SK-N-SH (cell line): Measurements from ENCODE around the gene TRIP11. TPM values are rescaled to one million over a fixed set of nuclear protein-coding genes. Genes with fewer than 3 reads are reported as not detected.

Experiments used
- CTCF ChIA-PET: fragments of 300-600, 350-600 bp; formaldehyde crosslinking; extraction: SDS; loops from one replicate; lab custom pipeline; 2021; lab: Yijun Ruan, JAX
- POLR2A ChIA-PET: fragments of 350-600 bp; sonication (Branson Sonifier 250); formaldehyde crosslinking; extraction: SDS; loops from one replicate; lab custom pipeline; 2020; ENCODE audit warnings: antibody characterized with exemption, inconsistent platforms; lab: Yijun Ruan, JAX
- DNase-seq: peaks from one replicate; pipeline ENCODE4 v3.0.0; 2012
- H2AFZ ChIP-seq: fragments of 200-600 bp; sonication (generic); 2 replicates; pipeline ENCODE4 v1.8.1; 2016; ENCODE audit warnings: antibody characterized with exemption, mild to moderate bottlenecking, low read depth
- H3F3A ChIP-seq: fragments of 200-600 bp; sonication (generic); replicated peaks from 2 replicates; pipeline ENCODE3; 2016; ENCODE audit warnings: antibody characterized with exemption, mild to moderate bottlenecking; ENCODE audit not compliant: insufficient read depth
- H3K27ac ChIP-seq, 2 experiments: fragments of 200-500 bp in 1 of 2; fragments of 200-600 bp in 1 of 2; sonication (Bioruptor generic) in 1 of 2; sonication (generic), shearing (Covaris generic) in 1 of 2; 2 replicates each; pipeline versions ENCODE4 v1.5.1 to v1.6.1; 2014 to 2016; ENCODE audit warnings: low read depth in 2 of 2, inconsistent platforms in 1 of 2, low read length in 1 of 2, mild to moderate bottlenecking in 1 of 2, mixed read lengths in 1 of 2
- H3K27me3 ChIP-seq: fragments of 200-600 bp; sonication (generic), shearing (Covaris generic); 2 replicates; pipeline ENCODE4 v1.6.1; 2016; ENCODE audit warnings: mixed run types; ENCODE audit not compliant: insufficient read depth
- H3K36me3 ChIP-seq, 2 experiments: fragments of 200-500 bp in 1 of 2; fragments of 200-600 bp in 1 of 2; sonication (Bioruptor generic) in 1 of 2; sonication (generic) in 1 of 2; replicated peaks in 1 of 2; 2 replicates each; pipeline versions ENCODE3 to v1.5.1; 2014 to 2016; ENCODE audit warnings: low read length in 1 of 2, mild to moderate bottlenecking in 1 of 2; ENCODE audit not compliant: insufficient read depth in 2 of 2, control insufficient read depth in 1 of 2
- H3K4me1 ChIP-seq, 2 experiments: fragments of 200-500 bp in 1 of 2; fragments of 200-600 bp in 1 of 2; sonication (Bioruptor generic) in 1 of 2; sonication (generic), shearing (Covaris generic) in 1 of 2; 2 replicates each; pipeline versions ENCODE4 v1.5.1 to v1.6.1; 2014 to 2016; ENCODE audit warnings: low read depth in 1 of 2, low read length in 1 of 2, mixed run types in 1 of 2; ENCODE audit not compliant: insufficient read depth in 2 of 2, control insufficient read depth in 1 of 2
- H3K4me2 ChIP-seq: fragments of 200-600 bp; sonication (generic), shearing (Covaris generic); 2 replicates; pipeline ENCODE4 v1.6.1; 2017; ENCODE audit warnings: mixed run types
- H3K4me3 ChIP-seq, 2 experiments: fragments of 200-500 bp in 1 of 2; fragments of 200-600 bp in 1 of 2; sonication (Bioruptor generic) in 1 of 2; sonication (generic), shearing (Covaris generic) in 1 of 2; 2 replicates each; pipeline versions ENCODE4 v1.5.1 to v1.8.1; 2014 to 2016; ENCODE audit warnings: low read depth in 2 of 2, inconsistent platforms in 1 of 2, low read length in 1 of 2, mild to moderate bottlenecking in 1 of 2, mixed read lengths in 1 of 2, moderate library complexity in 1 of 2
- H3K79me2 ChIP-seq: fragments of 200-600 bp; sonication (generic); 2 replicates; pipeline ENCODE4 v1.8.1; 2017; ENCODE audit warnings: mild to moderate bottlenecking; ENCODE audit not compliant: insufficient read depth
- H3K9ac ChIP-seq: fragments of 200-600 bp; sonication (generic); 2 replicates; pipeline ENCODE4 v1.6.1; 2017; ENCODE audit warnings: mixed run types
- H3K9me2 ChIP-seq: fragments of 200-600 bp; sonication (generic); 2 replicates; pipeline ENCODE4 v1.6.1; 2017; ENCODE audit warnings: mixed run types
- H3K9me3 ChIP-seq: fragments of 200-600 bp; sonication (generic); 2 replicates; pipeline ENCODE4 v1.6.1; 2017; ENCODE audit warnings: mixed run types, mild to moderate bottlenecking, moderate library complexity
- H4K20me1 ChIP-seq: fragments of 200-600 bp; sonication (generic); 2 replicates; pipeline ENCODE4 v1.6.1; 2017; ENCODE audit warnings: mild to moderate bottlenecking, mixed run types; ENCODE audit not compliant: insufficient read depth
- CHD2 ChIP-seq: fragments of 150-350 bp; IDR thresholded peaks from 2 replicates; pipeline ENCODE4 v1.6.1; 2018; ENCODE audit warnings: low read length; ENCODE audit not compliant: partially characterized antibody
- CTCF ChIP-seq: fragments of 200-600 bp; sonication (generic); IDR thresholded peaks from 2 replicates; pipeline ENCODE4 v1.6.1; 2017; ENCODE audit warnings: antibody characterized with exemption, mild to moderate bottlenecking, moderate library complexity
- FOSL2 ChIP-seq: IDR thresholded peaks from 2 replicates; pipeline ENCODE4 v1.4.0; 2012; ENCODE audit warnings: low read depth, mild to moderate bottlenecking, moderate library complexity, borderline replicate concordance
- FOXJ3 ChIP-seq: sonication (generic); formaldehyde crosslinking; IDR thresholded peaks from 2 replicates; pipeline ENCODE4 v1.5.1; 2020; ENCODE audit warnings: mild to moderate bottlenecking, missing genetic modification reagents
- GABPA ChIP-seq: IDR thresholded peaks from 2 replicates; pipeline ENCODE4 v1.4.0; 2012; ENCODE audit warnings: low read depth, mild to moderate bottlenecking
- IRF3 ChIP-seq: fragments of 150-350 bp; IDR thresholded peaks from 2 replicates; pipeline ENCODE4 v1.6.1; 2016; ENCODE audit warnings: mild to moderate bottlenecking, low read depth, low read length
- JUND ChIP-seq: IDR thresholded peaks from 2 replicates; pipeline ENCODE4 v1.4.0; 2012
- MEF2A ChIP-seq: IDR thresholded peaks from 2 replicates; pipeline ENCODE4 v1.4.0; 2012; ENCODE audit warnings: low read depth, borderline replicate concordance
- NFIC ChIP-seq: IDR thresholded peaks from 2 replicates; pipeline ENCODE4 v1.4.0; 2012; ENCODE audit warnings: borderline replicate concordance
- RCOR1 ChIP-seq: fragments of 150-350 bp; IDR thresholded peaks from 2 replicates; pipeline ENCODE4 v1.6.1; 2017; ENCODE audit warnings: antibody characterized with exemption, low read length
- RFX5 ChIP-seq: IDR thresholded peaks from 2 replicates; pipeline ENCODE4 v1.6.1; 2012; ENCODE audit warnings: mild to moderate bottlenecking, improper control_type of control experiment, low read length
- SIN3A ChIP-seq: IDR thresholded peaks from 2 replicates; pipeline ENCODE4 v1.6.1; 2012; ENCODE audit warnings: low read depth, mild to moderate bottlenecking, low read length, moderate library complexity, borderline replicate concordance
- SMC3 ChIP-seq: IDR thresholded peaks from 2 replicates; pipeline ENCODE4 v1.6.1; 2012; ENCODE audit warnings: low read depth, low read length, improper control_type of control experiment
- TCF12 ChIP-seq: IDR thresholded peaks from 2 replicates; pipeline ENCODE4 v1.4.0; 2012
- YY1 ChIP-seq: IDR thresholded peaks from 2 replicates; pipeline ENCODE4 v1.4.0; 2012; ENCODE audit warnings: low read depth, mild to moderate bottlenecking
- WGBS: methylation state at CpG from one replicate; pipeline ENCODE4 v1.1.6; 2017; ENCODE audit warnings: low lambda C conversion rate; 5-methylcytosine and 5-hydroxymethylcytosine counted together
- polyA plus RNA-seq, 3 experiments: library from polyadenylated mRNA; depleted of rRNA; stranded (reverse); fragments of >200 nt; gene quantifications; 2 replicates each; pipeline ENCODE4 v1.2.3, GENCODE V29; 2012
- TF ChIP-seq, protein P1 (sequence below): fragments of 150-350 bp; IDR thresholded peaks from 2 replicates; pipeline ENCODE4 v1.6.1; 2017; ENCODE audit warnings: antibody characterized with exemption, low read length, low read depth, borderline replicate concordance
- TF ChIP-seq, protein P2 (sequence below): IDR thresholded peaks from 2 replicates; pipeline ENCODE4 v1.4.0; 2012; ENCODE audit warnings: low read depth, borderline replicate concordance

TRIP11 gene
- polyA plus RNA-seq, 1 of the 3 experiments (the other 2 are of a cell fraction) = 4.6 TPM

- H3K36me3 ChIP-seq = peaks cover 15 to 25% of the 10 kb centered on the region in 2 experiments
- no peak overlapping the region for H2AFZ ChIP-seq
- no peaks in the 10 kb centered on the region for H4K20me1 ChIP-seq
- no peak for DNase-seq
- TF ChIP-seq, protein P1, sequence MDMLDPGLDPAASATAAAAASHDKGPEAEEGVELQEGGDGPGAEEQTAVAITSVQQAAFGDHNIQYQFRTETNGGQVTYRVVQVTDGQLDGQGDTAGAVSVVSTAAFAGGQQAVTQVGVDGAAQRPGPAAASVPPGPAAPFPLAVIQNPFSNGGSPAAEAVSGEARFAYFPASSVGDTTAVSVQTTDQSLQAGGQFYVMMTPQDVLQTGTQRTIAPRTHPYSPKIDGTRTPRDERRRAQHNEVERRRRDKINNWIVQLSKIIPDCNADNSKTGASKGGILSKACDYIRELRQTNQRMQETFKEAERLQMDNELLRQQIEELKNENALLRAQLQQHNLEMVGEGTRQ = no peak
- no peak for TF ChIP-seq IRF3
- TF ChIP-seq FOXJ3 = no peak
- TF ChIP-seq JUND = no peak
- TF ChIP-seq SMC3 = no peak
- no peak for TF ChIP-seq RFX5
- TF ChIP-seq SIN3A = no peak
- TF ChIP-seq, protein P2, sequence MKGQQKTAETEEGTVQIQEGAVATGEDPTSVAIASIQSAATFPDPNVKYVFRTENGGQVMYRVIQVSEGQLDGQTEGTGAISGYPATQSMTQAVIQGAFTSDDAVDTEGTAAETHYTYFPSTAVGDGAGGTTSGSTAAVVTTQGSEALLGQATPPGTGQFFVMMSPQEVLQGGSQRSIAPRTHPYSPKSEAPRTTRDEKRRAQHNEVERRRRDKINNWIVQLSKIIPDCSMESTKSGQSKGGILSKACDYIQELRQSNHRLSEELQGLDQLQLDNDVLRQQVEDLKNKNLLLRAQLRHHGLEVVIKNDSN = no peak
- TF ChIP-seq RCOR1 = no peak
- TF ChIP-seq TCF12 = no peak
- TF ChIP-seq GABPA = no peak
- no peak for TF ChIP-seq YY1
- TF ChIP-seq CTCF = no peak
- no peak for TF ChIP-seq FOSL2
- TF ChIP-seq CHD2 = no peak
- no peak for TF ChIP-seq NFIC
- TF ChIP-seq MEF2A = no peak
- TF ChIP-seq, all 33 proteins: peak for 0
- H3K4me1 ChIP-seq = no peaks in the 10 kb centered on the region; a peak in 1 of 4 replicates
- H3F3A ChIP-seq = no peaks in the 10 kb centered on the region
- H3K9me3 ChIP-seq = no peaks in the 10 kb centered on the region
- H3K4me3 ChIP-seq = no peak overlapping the region
- ChIA-PET POLR2A (no interaction called here), CTCF (no interaction called here)
- H3K9me2 ChIP-seq = no peaks in the 10 kb centered on the region
- H3K79me2 ChIP-seq = no peaks in the 10 kb centered on the region
- no peak overlapping the region for H3K9ac ChIP-seq
- no peaks in the 10 kb centered on the region for H3K27me3 ChIP-seq
- H3K4me2 ChIP-seq = no peak overlapping the region
- 30% methylated on average over 3 of the region's 3 CpGs for WGBS
- H3K27ac ChIP-seq = no peak overlapping the region
These were observed 119.3 kb downstream of the TRIP11 start for GRCh38 chr14:91920526-91920925.
